Measurements from ENCODE around the gene FAM117B. TPM values are rescaled to one million over a fixed set of nuclear protein-coding genes. Genes with fewer than 3 reads are reported as not detected.

The FAM117B gene
- 0.55 and 1.9 TPM in 2 replicates for total RNA-seq

GRCh38 chr2:202634556-202635427 lies at the start of gene FAM117B:
FAM117B (plus strand) TSS chr2:202634969; CDS start chr2:202635188, 219 bp downstream.

Other genes with a start within 250 kb of the FAM117B start
- 6.2 and 6.4 TPM in 2 replicates for gene ICA1L, start 236.8 kb downstream of the FAM117B start, total RNA-seq